ENCODE measurements around the gene IFIT5. TPM values are rescaled to one million over a fixed set of nuclear protein-coding genes. Genes with fewer than 3 reads are reported as not detected.

IFIT5 gene
- total RNA-seq, 1 experiment from 2014 or later, result 38.5 TPM

DNA sequence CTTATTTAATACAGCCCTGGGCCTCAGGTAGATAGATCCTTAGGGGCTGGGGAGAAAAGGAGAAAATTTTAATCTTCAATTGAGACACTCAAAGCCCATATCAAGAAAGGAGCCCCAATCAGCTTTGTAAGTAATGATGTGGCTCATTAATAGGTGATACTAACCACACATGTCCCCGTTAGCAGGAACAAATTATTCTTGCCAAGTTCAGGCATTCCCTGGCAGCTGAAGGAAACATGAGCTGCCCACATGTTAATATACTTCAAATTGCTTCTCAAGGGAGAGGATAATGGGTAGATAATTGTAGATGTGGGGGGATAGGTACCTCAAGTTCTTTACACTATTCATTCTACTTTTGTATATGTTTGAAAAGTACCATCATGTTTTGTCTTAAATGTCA is 14.5 kb downstream of the IFIT5 start:
- no peak for DNase-seq (ENCODE audit: low spot score)

DNA sequence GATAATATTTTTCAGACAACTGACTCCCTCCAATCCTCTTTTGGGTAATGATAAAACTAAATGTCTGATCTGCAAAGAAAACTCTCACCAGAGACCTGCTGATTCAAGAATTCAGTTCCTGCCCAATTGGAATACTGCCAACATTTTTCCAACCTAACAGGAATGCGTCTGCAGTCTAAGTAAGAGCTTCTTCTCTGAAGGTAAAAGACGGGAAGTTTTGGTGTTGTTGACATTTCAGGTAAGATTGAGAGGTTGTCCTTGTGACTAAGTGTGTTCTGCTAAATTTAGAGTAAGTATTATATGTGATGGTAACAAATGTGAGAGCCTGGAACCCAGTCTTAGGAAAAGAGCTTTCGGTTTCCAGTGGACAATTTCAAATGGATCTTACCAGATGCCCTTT is 17.6 kb downstream of the IFIT5 start:
- peak; percentile 57 for DNase-seq (ENCODE audit: low spot score)

DNA sequence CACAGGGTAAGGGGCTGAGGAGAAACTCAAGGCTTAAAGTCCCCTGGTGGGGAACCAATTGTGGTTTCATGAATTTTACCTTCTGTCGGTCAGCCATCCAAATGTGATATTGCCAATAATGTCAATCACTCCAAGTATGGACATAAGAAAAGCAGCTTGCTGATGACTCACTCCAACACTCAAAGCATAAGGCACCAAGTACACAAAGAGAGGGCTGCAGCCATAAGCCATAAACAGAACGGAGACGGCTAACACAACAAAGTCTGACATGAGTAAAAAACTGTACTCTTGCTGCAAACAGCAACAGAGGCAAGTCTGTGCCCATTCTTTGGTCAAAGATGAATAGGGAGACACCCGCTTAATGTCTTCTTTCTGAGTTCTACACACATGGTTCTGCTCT is 24.2 kb downstream of the IFIT5 start:
- DNase-seq (ENCODE audit: low spot score), result no peak

DNA sequence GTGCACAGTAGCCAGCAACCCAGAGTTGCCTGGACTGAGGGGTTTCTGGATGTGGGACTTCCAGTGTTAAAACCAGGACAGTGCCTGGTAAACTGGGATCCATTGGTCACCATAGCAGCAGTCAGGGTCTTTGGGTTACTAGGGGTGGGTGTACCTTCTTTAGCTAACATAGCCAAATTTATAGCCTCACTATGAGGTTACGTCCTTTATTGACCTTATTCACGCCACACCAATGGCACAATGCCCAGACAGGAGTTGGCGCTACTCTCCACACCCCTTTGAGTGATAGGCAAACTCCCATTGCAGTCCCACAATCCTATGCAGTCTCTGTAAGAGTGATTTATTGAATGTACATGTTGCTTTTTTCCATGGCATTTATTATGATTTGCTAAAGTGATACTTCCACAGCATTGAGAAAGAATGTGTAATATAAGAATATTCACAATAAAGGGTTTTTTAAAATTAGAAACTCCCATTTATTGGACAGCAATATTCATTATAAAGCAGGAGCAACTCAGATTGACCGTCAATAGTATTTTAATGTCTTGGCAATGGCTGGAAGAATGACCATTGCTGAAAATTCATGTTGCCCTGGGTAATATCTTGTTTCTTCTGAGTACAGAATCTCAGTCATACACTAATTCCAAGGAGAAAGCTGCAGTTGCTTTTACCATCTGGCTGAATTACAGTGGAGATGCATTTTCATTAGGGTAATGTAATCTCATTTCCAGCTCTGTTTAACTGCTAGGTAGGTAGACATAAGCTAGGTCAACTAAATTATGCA is 26.1 kb downstream of the IFIT5 start:
- peak; percentile 29 for DNase-seq (ENCODE audit: low spot score)

DNA sequence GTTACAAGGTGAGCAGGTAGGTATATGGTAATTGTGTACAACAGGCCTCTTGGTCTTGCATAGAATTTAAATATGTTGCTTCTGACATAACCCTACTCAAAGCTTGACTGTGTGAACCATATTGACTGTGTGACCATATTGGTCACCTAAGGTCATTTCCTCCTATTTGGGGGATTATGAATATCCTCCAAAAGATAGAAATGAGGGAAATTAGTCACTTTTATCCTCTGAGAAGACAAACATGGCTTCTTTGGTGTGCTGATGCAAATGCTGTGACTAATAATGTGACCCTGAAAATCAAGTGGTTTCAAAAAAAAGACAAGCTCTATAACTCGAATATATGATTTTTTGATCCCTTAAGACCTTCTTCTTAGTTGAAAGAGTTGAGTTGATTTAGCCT is 27.9 kb downstream of the IFIT5 start:
- DNase-seq (ENCODE audit: low spot score), result no peak

DNA sequence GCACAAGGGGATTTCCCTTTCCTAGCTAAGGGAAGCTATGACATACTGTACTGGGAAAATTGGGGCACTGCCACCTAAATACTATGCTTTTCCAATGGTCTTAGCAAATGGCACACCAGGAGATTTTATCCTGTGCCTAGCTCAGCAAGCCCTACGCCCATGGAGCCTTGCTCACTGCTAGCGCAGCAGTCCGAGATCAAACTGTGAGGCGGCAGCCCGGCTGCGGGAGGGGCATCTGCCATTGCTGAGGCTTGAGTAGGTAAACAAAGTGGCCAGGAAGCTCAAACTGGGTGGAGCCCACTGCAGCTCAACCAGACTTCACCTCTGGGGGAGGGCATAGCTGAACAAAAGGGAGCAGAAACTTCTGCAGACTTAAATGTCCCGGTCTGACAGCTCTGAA is 30.5 kb downstream of the IFIT5 start:
- peak; percentile 32 for DNase-seq (ENCODE audit: low spot score)

DNA sequence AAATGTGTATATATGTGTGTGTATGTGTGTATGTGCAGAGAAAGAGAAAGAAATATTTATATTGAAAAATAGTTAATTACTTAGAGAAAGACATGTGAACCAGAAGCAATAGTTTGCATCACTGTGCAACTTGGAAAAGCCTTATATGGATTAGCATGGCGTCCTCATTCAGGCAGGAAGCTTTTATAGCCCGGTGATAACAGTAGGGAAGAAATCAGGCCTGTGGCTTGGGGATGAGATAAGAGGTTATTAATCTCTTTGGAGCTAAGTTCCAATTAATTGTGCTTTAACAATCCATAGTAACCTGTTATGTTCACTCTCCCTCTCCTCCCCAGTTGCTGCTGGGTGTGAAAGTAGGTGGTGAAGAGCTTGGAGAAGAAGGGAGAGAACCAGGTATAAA is 36.5 kb downstream of the IFIT5 start:
- no peak for DNase-seq (ENCODE audit: low spot score)

DNA sequence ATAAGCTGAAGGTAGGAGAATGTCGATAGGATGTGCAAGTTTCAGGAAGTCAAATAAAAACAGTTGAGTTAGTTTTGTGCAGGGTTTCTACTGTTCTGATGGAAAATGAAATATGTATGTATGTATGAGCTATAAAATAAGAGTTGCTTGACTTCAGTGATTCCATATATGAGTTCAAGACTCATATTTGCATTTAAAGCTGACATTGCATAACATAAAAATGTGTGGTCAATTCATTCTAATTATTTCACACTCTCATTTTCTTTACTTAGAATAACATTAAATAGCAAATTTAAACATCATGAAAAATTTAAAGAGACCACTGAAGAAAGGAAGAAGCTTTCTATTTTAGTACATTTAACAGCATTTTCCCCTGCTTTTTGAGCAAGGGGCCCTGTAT is 37.8 kb downstream of the IFIT5 start:
- DNase-seq (ENCODE audit: low spot score), result no peak

DNA sequence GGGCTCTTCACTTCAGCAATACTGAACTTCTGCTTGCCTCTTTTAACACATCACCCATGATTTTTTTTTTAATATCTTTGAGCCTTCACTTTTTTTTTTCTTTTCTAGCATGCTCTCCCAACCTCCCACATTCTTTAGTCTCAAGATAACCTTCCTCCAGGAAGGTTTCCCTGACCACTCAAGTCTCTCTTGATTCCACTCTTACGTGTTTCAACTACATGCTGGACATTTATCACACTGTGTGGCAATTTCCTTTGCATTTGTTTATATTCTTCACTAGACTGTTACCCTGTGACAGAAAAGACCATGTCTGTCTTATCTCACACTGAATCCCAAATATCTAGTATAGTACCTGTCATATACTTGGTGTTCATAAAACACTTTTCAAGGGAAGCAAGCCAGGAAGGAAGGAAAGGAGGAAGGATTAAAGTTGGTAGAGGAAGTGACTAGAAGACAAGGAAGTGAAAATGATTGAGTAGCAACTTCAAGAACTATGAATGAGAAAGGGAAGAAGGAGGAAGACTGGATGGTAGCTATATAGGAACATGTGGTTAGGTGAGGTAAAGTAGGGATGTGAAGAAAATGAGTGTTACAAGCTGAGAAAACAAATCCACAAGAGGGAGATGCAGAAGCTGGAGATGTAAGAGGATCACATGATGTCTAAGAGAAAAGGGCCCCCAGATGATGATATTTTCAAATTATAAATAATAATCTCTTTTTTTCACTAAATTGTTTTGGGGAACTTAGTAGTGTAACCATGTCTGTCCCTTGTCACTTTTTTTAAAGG is 40.4 kb downstream of the IFIT5 start:
- DNase-seq (ENCODE audit: low spot score), result no peak

DNA sequence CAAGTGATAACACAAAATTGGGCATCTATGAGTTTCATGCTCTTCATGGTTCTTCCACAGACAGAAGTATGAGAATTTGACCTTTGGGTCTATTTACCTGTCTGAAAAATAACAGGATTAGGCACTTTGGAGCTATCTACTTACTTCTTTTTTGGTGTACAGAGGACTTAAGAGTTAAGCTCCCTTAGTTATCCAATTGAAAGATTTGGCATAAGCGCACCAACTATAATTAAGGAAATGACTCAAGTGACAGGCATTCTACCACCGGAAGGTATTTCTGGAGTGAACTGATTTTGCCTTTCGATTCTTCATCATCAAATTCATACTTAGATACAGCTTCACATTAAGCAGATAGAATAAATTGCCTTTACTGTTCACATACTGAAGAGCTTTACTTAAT is 43.9 kb downstream of the IFIT5 start:
- peak; percentile 85 for DNase-seq (ENCODE audit: low spot score)

DNA sequence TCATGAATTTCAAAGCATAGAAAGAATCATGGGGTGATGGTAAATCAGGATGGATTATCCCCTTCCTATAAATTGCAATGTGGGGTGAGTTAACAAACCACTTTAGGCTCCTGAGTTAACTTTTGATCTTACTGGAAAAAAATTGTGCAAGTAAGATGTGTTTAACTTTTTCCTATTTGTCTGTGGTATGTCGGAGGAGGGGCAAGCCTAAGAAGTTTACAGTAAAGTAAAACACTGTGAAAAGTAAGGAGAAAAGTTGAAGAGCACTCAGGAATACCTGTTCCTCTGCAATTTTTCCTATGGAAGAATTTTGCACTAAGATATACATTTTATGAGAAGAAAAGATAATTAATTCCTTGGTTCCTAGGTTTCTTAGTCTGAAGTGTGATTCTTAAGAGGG is 44.4 kb downstream of the IFIT5 start:
- no peak for DNase-seq (ENCODE audit: low spot score)

DNA sequence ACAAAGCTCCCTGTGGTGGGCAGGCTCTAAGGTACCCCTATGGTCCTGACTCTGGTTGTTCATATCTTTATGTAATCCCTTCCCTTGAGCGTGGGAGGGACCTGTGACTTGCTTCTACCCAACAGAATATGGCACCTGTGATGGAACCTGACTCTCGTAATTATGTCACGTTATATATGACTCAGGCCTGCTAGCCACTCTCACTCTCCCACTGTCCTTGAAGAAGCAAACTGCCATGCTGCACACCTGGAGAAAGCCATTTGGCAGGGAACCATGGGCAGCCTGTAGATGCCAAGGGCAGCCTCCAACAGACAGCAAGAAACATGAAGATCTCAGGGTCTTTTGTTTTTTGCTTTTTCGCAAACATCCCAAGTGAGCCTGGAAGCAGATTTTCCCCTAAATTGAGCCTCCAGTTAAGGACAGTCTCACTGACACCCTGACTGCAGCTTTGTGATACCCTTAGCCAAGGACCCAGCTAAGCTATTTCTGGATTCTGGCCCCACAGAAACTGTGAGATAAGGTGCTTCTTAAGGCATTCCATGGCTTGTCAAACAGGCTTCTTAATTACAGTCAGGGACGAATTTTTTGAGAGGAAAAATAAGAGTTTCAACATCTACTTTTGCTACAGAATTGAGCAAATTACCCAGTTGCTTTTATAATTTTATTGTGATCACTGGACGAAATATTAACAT is 49.6 kb downstream of the IFIT5 start:
- no peak for DNase-seq (ENCODE audit: low spot score)

DNA sequence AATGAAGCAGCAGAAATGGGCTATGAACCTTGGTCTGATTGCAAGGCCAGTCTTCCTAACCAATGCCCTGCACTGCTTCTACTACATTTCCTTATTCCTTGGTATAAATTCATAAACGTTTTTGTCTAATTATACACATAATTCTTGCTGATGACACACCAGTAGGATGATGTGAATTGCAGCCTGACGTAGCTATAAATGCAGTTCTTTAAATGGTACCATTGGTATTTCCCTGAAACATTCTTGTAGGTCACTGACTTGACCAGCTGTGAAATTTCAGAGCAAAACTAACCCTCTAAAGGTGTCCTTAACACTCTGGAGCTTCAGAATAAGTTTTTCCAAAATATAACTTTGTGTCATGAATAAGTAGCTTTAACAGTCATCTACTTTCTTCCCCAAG is 50.8 kb downstream of the IFIT5 start:
- DNase-seq (ENCODE audit: low spot score), result no peak

DNA sequence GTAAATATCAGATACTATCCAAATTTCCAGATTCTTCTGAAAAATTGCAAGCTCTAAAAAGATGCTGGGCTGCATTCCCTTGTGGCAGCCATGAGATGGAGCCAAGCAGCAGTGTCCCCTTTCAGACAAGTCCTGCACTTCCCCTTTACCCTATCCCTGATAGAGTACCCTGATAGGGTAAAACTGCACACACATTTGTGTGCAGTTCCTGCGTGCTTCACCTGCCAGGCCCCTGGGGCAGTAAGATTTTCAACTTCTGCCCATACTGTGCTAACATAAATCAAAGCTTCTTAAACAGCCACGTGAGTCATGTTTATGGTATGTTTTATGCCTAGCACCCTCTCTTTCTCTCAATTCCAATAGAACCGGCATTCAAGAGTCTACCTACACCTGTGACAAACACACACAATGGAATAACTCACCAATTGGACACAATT is 52.2 kb downstream of the IFIT5 start:
- DNase-seq (ENCODE audit: low spot score), result peak; percentile 74

DNA sequence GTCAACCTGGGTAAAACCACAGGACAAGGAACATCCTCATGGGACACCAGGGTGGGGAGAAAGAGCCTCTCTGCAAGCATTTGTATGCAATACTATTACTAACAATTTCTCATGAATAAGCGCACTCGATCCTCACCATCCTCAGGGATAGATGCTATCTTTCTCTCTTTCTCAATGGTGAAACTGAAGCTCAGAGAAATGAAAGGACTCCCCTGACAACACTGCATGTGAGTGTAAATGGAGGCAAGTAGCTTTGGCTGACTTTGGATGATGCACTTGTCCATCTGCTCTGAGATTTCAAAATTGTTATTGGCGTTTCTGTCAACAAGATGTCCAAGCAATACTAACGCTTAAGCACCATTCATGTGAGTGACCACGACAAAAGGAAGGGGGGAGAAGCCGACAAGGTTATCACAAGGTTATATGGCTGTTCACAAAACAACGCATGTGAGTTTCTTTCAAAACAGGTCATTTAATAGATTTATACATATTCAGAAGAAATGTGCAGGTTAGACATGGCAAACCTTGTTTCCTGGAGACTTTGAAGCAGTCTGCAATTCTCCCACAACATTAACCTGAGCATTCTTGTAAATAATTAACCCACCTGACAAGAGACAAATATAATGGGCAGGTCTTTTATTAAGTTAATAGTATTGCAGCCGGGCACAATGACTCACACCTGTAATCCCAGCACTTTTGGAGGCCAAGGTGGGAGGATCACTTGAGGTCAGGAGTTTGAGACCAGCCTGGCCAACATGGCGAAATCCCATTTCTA is 54.0 kb downstream of the IFIT5 start:
- no peak for DNase-seq (ENCODE audit: low spot score)

DNA sequence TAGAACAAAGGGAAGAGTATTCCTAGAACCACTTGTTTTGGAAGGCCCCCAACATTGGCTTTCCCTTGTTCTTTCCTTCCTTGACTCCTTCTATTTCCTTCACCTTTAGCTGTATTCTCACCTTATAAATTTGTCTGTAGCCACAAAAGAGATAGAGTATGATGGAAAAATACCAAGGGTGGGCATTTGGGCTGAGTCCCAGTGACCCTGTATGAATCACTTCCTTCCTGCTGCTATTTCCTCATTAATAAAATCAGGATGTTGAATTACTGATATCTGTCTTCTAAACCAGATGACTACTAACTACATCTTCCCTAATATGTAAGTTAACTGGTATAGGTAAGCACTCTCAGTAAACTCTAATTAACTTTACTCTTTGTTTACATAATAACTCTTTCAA is 55.1 kb downstream of the IFIT5 start:
- DNase-seq (ENCODE audit: low spot score), result peak; percentile 31

Other genes with a start within 250 kb of the IFIT5 start
- gene CH25H, start 207.3 kb upstream of the IFIT5 start, total RNA-seq (2014; rRNA removed; shearing (Covaris generic)), result 0.09 TPM in 1 of 2 replicates, not detected in the other
- 92.1 and 113 TPM in 2 replicates for gene LIPA, start 162.8 kb upstream of the IFIT5 start, total RNA-seq (2014; rRNA removed; shearing (Covaris generic))
- gene IFIT2, start 112.5 kb upstream of the IFIT5 start, total RNA-seq (2014; rRNA removed; shearing (Covaris generic)), result 2.5 and 3.5 TPM in 2 replicates
- 16.6 and 17.2 TPM in 2 replicates for gene IFIT3, start 86.6 kb upstream of the IFIT5 start, total RNA-seq (2014; rRNA removed; shearing (Covaris generic))
- gene IFIT1B, start 36.5 kb upstream of the IFIT5 start, total RNA-seq (2014; rRNA removed; shearing (Covaris generic)), result not detected in 2 replicates
- 21.2 and 22.9 TPM in 2 replicates for gene IFIT1, start 21.9 kb upstream of the IFIT5 start, total RNA-seq (2014; rRNA removed; shearing (Covaris generic))
- gene SLC16A12, start 121.0 kb downstream of the IFIT5 start, total RNA-seq (2014; rRNA removed; shearing (Covaris generic)), result 0.38 and 0.50 TPM in 2 replicates
- 5.3 and 6.2 TPM in 2 replicates for gene PANK1, start 230.7 kb downstream of the IFIT5 start, total RNA-seq (2014; rRNA removed; shearing (Covaris generic))

Data from A172 (cell line).